Measurements from ENCODE around the gene CNOT4.

GRCh38 chr7:135368416-135369186 is 141.3 kb downstream of the CNOT4 start:
- TF ChIP-seq CTCF (conservative IDR thresholded peaks at IDR 0.05 in 1 of 2, IDR thresholded peaks at IDR 0.05 in 1 of 2; ENCODE audit: low read depth in 1 of 2, low read length in 2 of 2) (no peak), EZH2 (IDR thresholded peaks at IDR 0.05; ENCODE audit: low read length, missing control alignments) (no peak)

Measured in fibroblast of lung (primary cell).